Ectodermal cell (in vitro differentiated cells): ENCODE measurements around the gene ADISSP.

Experiments
- H3K27ac ChIP-seq: 2 replicates; pipeline ENCODE4 v1.7.0; 2013; ENCODE audit warnings: mild to moderate bottlenecking, low read depth, low read length; ENCODE audit not compliant: insufficient read depth, poor library complexity, severe bottlenecking
- H3K27me3 ChIP-seq: 2 replicates; pipeline ENCODE4 v1.7.0; 2013; ENCODE audit warnings: mild to moderate bottlenecking, low read length; ENCODE audit not compliant: insufficient read depth, control insufficient read depth, poor library complexity, severe bottlenecking
- H3K36me3 ChIP-seq: one replicate; pipeline ENCODE4 v1.7.0; 2013; ENCODE audit warnings: low read length; ENCODE audit not compliant: control insufficient read depth, insufficient read depth
- H3K4me1 ChIP-seq: one replicate; pipeline ENCODE4 v1.7.0; 2013; ENCODE audit warnings: low read length; ENCODE audit not compliant: control insufficient read depth, insufficient read depth
- H3K4me3 ChIP-seq: 2 replicates; pipeline ENCODE4 v1.7.0; 2013; ENCODE audit warnings: low read depth, low read length, control low read depth; ENCODE audit not compliant: insufficient read depth
- H3K9me3 ChIP-seq: 2 replicates; pipeline ENCODE4 v1.7.0; 2013; ENCODE audit warnings: mild to moderate bottlenecking, low read length, moderate library complexity; ENCODE audit not compliant: control insufficient read depth
- WGBS, 2 experiments: methylation state at CpG; one replicate each; pipeline ENCODE4 v1.1.7; 2013; ENCODE audit warnings: missing lambda C conversion rate in 2 of 2; 5-methylcytosine and 5-hydroxymethylcytosine counted together

ADISSP gene

GRCh38 chr20:3804781-3805180, 37.2 kb upstream of the ADISSP start:
- no peaks in the 10 kb centered on the region for H3K9me3 ChIP-seq
- peaks cover 5% of the 10 kb centered on the region for H3K36me3 ChIP-seq
- H3K4me1 ChIP-seq, result peaks cover 22% of the 10 kb centered on the region
- H3K27me3 ChIP-seq, result no peaks in the 10 kb centered on the region
- 92% methylated on average over 11 of the region's 11 CpGs for WGBS, 2 experiments
- H3K27ac ChIP-seq, result no peak overlapping the region
- no peak overlapping the region for H3K4me3 ChIP-seq

GRCh38 chr20:3804254-3804751, 36.8 kb upstream of the ADISSP start:
- Histone ChIP-seq H3K27me3 (no peaks in the 10 kb centered on the region), H3K4me3 (no peak overlapping the region), H3K9me3 (no peaks in the 10 kb centered on the region), H3K27ac (no peak overlapping the region), H3K36me3 (peaks cover 5% of the 10 kb centered on the region), H3K4me1 (peaks cover 26% of the 10 kb centered on the region)
- 89 to 91% methylated on average over 11 of the region's 11 CpGs for WGBS, 2 experiments

- 76 to 78% methylated on average over 6 of the region's 6 CpGs for WGBS, 2 experiments
- no peak overlapping the region for H3K4me3 ChIP-seq
- H3K27me3 ChIP-seq, result no peaks in the 10 kb centered on the region
- peaks cover 31% of the 10 kb centered on the region for H3K4me1 ChIP-seq
- peaks cover 5% of the 10 kb centered on the region for H3K36me3 ChIP-seq
- no peak overlapping the region for H3K27ac ChIP-seq
- H3K9me3 ChIP-seq, result no peaks in the 10 kb centered on the region
Observed at GRCh38 chr20:3803854-3804253, 36.3 kb upstream of the ADISSP start.

- WGBS, 2 experiments, result 91% methylated on average over 14 of the region's 14 CpGs
- Histone ChIP-seq H3K4me3 (no peak overlapping the region), H3K27me3 (no peaks in the 10 kb centered on the region), H3K27ac (no peak overlapping the region), H3K4me1 (peaks cover 32% of the 10 kb centered on the region), H3K9me3 (no peaks in the 10 kb centered on the region), H3K36me3 (peaks cover 5% of the 10 kb centered on the region)
Observed at GRCh38 chr20:3803289-3803688, 35.7 kb upstream of the ADISSP start.

GRCh38 chr20:3802524-3803239, 35.1 kb upstream of the ADISSP start:
- peaks cover 5% of the 10 kb centered on the region for H3K36me3 ChIP-seq
- 93 to 95% methylated on average over 11 of the region's 11 CpGs for WGBS, 2 experiments
- peaks cover 28% of the 10 kb centered on the region for H3K4me1 ChIP-seq
- H3K27ac ChIP-seq, result no peak overlapping the region
- no peak overlapping the region for H3K4me3 ChIP-seq
- H3K27me3 ChIP-seq, result peaks cover under 1% of the 10 kb centered on the region
- H3K9me3 ChIP-seq, result no peaks in the 10 kb centered on the region

GRCh38 chr20:3801846-3802245, 34.3 kb upstream of the ADISSP start:
- Histone ChIP-seq H3K27me3 (peaks cover 9% of the 10 kb centered on the region), H3K4me3 (no peak overlapping the region), H3K27ac (no peak overlapping the region), H3K36me3 (peaks cover 5% of the 10 kb centered on the region), H3K9me3 (no peaks in the 10 kb centered on the region), H3K4me1 (peaks cover 21% of the 10 kb centered on the region)
- 96 to 98% methylated on average over 13 of the region's 13 CpGs for WGBS, 2 experiments

- Histone ChIP-seq H3K9me3 (no peaks in the 10 kb centered on the region), H3K27me3 (peaks cover 14% of the 10 kb centered on the region), H3K4me1 (peaks cover 21% of the 10 kb centered on the region), H3K27ac (no peak overlapping the region), H3K36me3 (peaks cover 5% of the 10 kb centered on the region), H3K4me3 (no peak overlapping the region)
- WGBS, 2 experiments, result 95 to 97% methylated on average over 4 of the region's 4 CpGs
Observed at GRCh38 chr20:3801299-3801698, 33.7 kb upstream of the ADISSP start.

GRCh38 chr20:3800878-3801260, 33.3 kb upstream of the ADISSP start:
- WGBS, 2 experiments, result 94% methylated on average over 8 of the region's 8 CpGs
- Histone ChIP-seq H3K4me3 (no peak overlapping the region), H3K36me3 (peaks cover 5% of the 10 kb centered on the region), H3K27me3 (peaks cover 14% of the 10 kb centered on the region), H3K27ac (no peak overlapping the region), H3K9me3 (no peaks in the 10 kb centered on the region), H3K4me1 (peaks cover 21% of the 10 kb centered on the region)

GRCh38 chr20:3800256-3800877, 32.8 kb upstream of the ADISSP start:
- Histone ChIP-seq H3K4me1 (peaks cover 21% of the 10 kb centered on the region), H3K27me3 (peaks cover 19% of the 10 kb centered on the region), H3K27ac (peak overlapping the region; percentile 90), H3K4me3 (no peak overlapping the region), H3K36me3 (peaks cover 5% of the 10 kb centered on the region), H3K9me3 (no peaks in the 10 kb centered on the region)
- 79% methylated on average over 18 of the region's 18 CpGs for whole genome bisulfite sequencing, 2 experiments

- Histone ChIP-seq H3K27me3 (peaks cover 30% of the 10 kb centered on the region), H3K27ac (no peak overlapping the region), H3K4me1 (peaks cover 21% of the 10 kb centered on the region), H3K36me3 (peaks cover 5% of the 10 kb centered on the region), H3K4me3 (no peak overlapping the region), H3K9me3 (no peaks in the 10 kb centered on the region)
- WGBS, 2 experiments, result 92% methylated on average over 3 of the region's 3 CpGs
Observed at GRCh38 chr20:3798908-3799248, 31.3 kb upstream of the ADISSP start.
